ENCODE measurements around the gene NES. TPM values are rescaled to one million over a fixed set of nuclear protein-coding genes. Genes with fewer than 3 reads are reported as not detected.
A peak's percentile ranks its signal among the peaks of the same experiment; 100 is the strongest.

Gene NES
- total and polyA plus RNA-seq, 10 donors: 4.3 to 146 (median 52.3) TPM

- DNase-seq: no peak
- Histone ChIP-seq H3K4me3 (no peak overlapping the region), H3K27me3 (replicated peaks in 1 of 7) (peaks cover 0 to 7% (median 0%) of the 10 kb centered on the region in 7 donors), H3K9me3 (no peaks in the 10 kb centered on the region), H3K27ac (peak overlapping the region in 7 of 8 donors; percentile 58 to 87 (median 80)), H3K4me1 (peaks cover 30 to 96% (median 71%) of the 10 kb centered on the region in 6 donors), H3K36me3 (peaks cover 0 to 32% (median 0%) of the 10 kb centered on the region in 6 donors)
- WGBS, 5 donors: 73 to 81% (median 80%) methylated on average over 15 to 17 of the region's 17 CpGs
- intact Hi-C loops (cut with DNase I; ENCODE audit: low total_unique reads): no loop called here
- peak in 1 of 3 donors; percentile 38 for TF ChIP-seq POLR2AphosphoS5 (IDR thresholded peaks at IDR 0.05)
- TF ChIP-seq, protein P1, sequence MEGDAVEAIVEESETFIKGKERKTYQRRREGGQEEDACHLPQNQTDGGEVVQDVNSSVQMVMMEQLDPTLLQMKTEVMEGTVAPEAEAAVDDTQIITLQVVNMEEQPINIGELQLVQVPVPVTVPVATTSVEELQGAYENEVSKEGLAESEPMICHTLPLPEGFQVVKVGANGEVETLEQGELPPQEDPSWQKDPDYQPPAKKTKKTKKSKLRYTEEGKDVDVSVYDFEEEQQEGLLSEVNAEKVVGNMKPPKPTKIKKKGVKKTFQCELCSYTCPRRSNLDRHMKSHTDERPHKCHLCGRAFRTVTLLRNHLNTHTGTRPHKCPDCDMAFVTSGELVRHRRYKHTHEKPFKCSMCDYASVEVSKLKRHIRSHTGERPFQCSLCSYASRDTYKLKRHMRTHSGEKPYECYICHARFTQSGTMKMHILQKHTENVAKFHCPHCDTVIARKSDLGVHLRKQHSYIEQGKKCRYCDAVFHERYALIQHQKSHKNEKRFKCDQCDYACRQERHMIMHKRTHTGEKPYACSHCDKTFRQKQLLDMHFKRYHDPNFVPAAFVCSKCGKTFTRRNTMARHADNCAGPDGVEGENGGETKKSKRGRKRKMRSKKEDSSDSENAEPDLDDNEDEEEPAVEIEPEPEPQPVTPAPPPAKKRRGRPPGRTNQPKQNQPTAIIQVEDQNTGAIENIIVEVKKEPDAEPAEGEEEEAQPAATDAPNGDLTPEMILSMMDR (IDR thresholded peaks at IDR 0.05 in 8 of 11, conservative IDR thresholded peaks at IDR 0.05 in 3 of 11): no peak
Measured at GRCh38 chr1:156668801-156669637, 8.2 kb downstream of the NES start.

- DNase-seq: no peak
- Histone ChIP-seq H3K9me3 (no peaks in the 10 kb centered on the region), H3K27ac (peak overlapping the region; percentile 74 to 87 (median 79)), H3K27me3 (replicated peaks in 1 of 7) (peaks cover 0 to 7% (median 0%) of the 10 kb centered on the region in 7 donors), H3K4me3 (no peak overlapping the region), H3K36me3 (peaks cover 0 to 27% (median 0%) of the 10 kb centered on the region in 6 donors), H3K4me1 (peaks cover 30 to 96% (median 73%) of the 10 kb centered on the region in 6 donors)
- WGBS, 5 donors: 77 to 86% (median 79%) methylated on average over 9 of the region's 9 CpGs
- intact Hi-C loops (cut with DNase I; ENCODE audit: low total_unique reads): no loop called here
- no peak for TF ChIP-seq POLR2A (IDR thresholded peaks at IDR 0.05)
- TF ChIP-seq, protein P1 (IDR thresholded peaks at IDR 0.05 in 8 of 11, conservative IDR thresholded peaks at IDR 0.05 in 3 of 11): no peak
- TF ChIP-seq POLR2AphosphoS5 (IDR thresholded peaks at IDR 0.05): peak in 2 of 3 donors; percentile 10 to 14
Measured at GRCh38 chr1:156667968-156668709, 9.1 kb downstream of the NES start.

DNA sequence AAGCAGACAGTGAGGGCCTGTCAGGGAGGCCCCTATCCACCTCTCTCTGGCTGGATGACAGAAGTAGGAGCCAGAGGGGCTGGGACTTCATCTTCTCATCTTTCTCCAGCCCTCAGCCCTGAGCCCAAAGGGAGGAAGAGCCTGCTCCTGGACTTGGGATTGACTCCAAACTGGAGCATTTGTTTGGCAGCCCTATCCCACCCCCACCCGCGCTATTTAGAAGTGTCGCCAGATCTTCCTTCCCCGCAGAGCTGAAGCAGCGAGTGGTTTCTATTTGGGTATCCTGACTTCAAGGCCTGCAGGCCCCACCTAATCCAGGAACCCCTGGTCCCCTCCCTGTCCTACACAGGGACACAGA is 9.6 kb downstream of the NES start:
- H3K36me3 ChIP-seq: peaks cover 0 to 21% (median 0%) of the 10 kb centered on the region in 6 donors
- intact Hi-C loops (cut with DNase I; ENCODE audit: low total_unique reads): no loop called here
- H3K27ac ChIP-seq: peak overlapping the region; percentile 74 to 87 (median 79)
- 45 to 92% (median 66%) methylated on average over 5 of the region's 5 CpGs for WGBS, 5 donors
- peaks cover 36 to 96% (median 76%) of the 10 kb centered on the region in 6 donors for H3K4me1 ChIP-seq
- H3K27me3 ChIP-seq (replicated peaks in 1 of 7): peaks cover 0 to 7% (median 0%) of the 10 kb centered on the region in 7 donors
- TF ChIP-seq POLR2AphosphoS5 (IDR thresholded peaks at IDR 0.05): no peak
- TF ChIP-seq, protein P1 (IDR thresholded peaks at IDR 0.05 in 8 of 11, conservative IDR thresholded peaks at IDR 0.05 in 3 of 11): no peak
- TF ChIP-seq POLR2A (IDR thresholded peaks at IDR 0.05): no peak
- no peak for DNase-seq
- H3K9me3 ChIP-seq: no peaks in the 10 kb centered on the region
- H3K4me3 ChIP-seq: no peak overlapping the region

All from spleen (tissue), 11 donors.